ENCODE results near the gene TOR1AIP2.

GRCh38 chr1:179812501-179813292 is 64.9 kb downstream of the TOR1AIP2 start:
- TF ChIP-seq EZH2phosphoT487 (conservative IDR thresholded peaks at IDR 0.05; ENCODE audit: low read length) = no peak
- no peak for TF ChIP-seq CTCF (IDR thresholded peaks at IDR 0.05; ENCODE audit: insufficient read depth, low read length, poor library complexity, severe bottlenecking)

Measured in SU-DHL-6 (cell line).